Tibial artery (tissue), 4 donors: ENCODE data around the gene CTXND1.

Source experiments
- DNase-seq, 2 donors: peaks; one replicate each; pipeline ENCODE4 v3.0.0-alpha.2; 2019
- H3K27ac ChIP-seq, 2 donors: fragments of 200-600 bp; sonication (generic) in 1 of 2; 1 replicate in 1 of 2; 2 replicates in 1 of 2; pipeline ENCODE4 v1.5.1; 2018 to 2019; ENCODE audit warnings: mild to moderate bottlenecking in 1 of 2
- H3K27me3 ChIP-seq, 2 donors: fragments of 200-600 bp; sonication (generic) in 1 of 2; one replicate each; pipeline versions ENCODE4 v1.5.1 to v1.6.0; 2016 to 2019
- H3K36me3 ChIP-seq, 3 donors: fragments of 200-600 bp; sonication (generic) in 2 of 3; one replicate each; pipeline ENCODE4 v1.5.1; 2016 to 2019; ENCODE audit warnings: mild to moderate bottlenecking in 2 of 3
- H3K4me1 ChIP-seq, 4 donors: fragments of 200-600 bp; sonication (generic) in 2 of 4; 1 replicate in 3 of 4; 2 replicates in 1 of 4; pipeline ENCODE4 v1.5.1; 2016 to 2019
- H3K4me3 ChIP-seq, 2 donors: fragments of 200-600 bp; sonication (generic) in 1 of 2; 1 replicate in 1 of 2; 2 replicates in 1 of 2; pipeline ENCODE4 v1.5.1; 2018 to 2019; ENCODE audit warnings: mild to moderate bottlenecking in 2 of 2
- H3K9me3 ChIP-seq, 3 donors: fragments of 200-600 bp; sonication (generic) in 1 of 3; one replicate each; pipeline ENCODE4 v1.5.1; 2016 to 2019
- CTCF ChIP-seq, 2 experiments: fragments of 200-600 bp in 1 of 2; fragments of 450-650 bp in 1 of 2; IDR thresholded peaks; one replicate each; pipeline ENCODE4 v1.5.1; 2017 to 2019; ENCODE audit warnings: antibody characterized with exemption in 2 of 2, mild to moderate bottlenecking in 1 of 2, moderate library complexity in 1 of 2
- intact Hi-C: fragments of 100-400 bp; cut with DNase I; formaldehyde crosslinking; loops from one replicate; pipeline ENCODE4 v1.15.0; 2023; ENCODE audit warnings: low total_unique reads

Gene CTXND1

GRCh38 chr15:80231371-80231770, 20.6 kb downstream of the CTXND1 start:
- Histone ChIP-seq H3K9me3 (no peaks in the 10 kb centered on the region), H3K27ac (no peak overlapping the region), H3K36me3 (no peaks in the 10 kb centered on the region), H3K4me3 (no peak overlapping the region), H3K27me3 (peaks cover 0 to 34% of the 10 kb centered on the region in 2 donors), H3K4me1 (no peaks in the 10 kb centered on the region)
- intact Hi-C loops, result no loop called here
- TF ChIP-seq CTCF (IDR thresholded peaks at IDR 0.05), result no peak
- DNase-seq, result no peak

GRCh38 chr15:80228959-80229610, 22.9 kb downstream of the CTXND1 start:
- no peaks in the 10 kb centered on the region for H3K4me1 ChIP-seq
- H3K27ac ChIP-seq, result no peak overlapping the region
- no peak overlapping the region for H3K4me3 ChIP-seq
- H3K9me3 ChIP-seq, result no peaks in the 10 kb centered on the region
- H3K27me3 ChIP-seq, result peaks cover 0 to 23% of the 10 kb centered on the region in 2 donors
- H3K36me3 ChIP-seq, result no peaks in the 10 kb centered on the region
- TF ChIP-seq CTCF (IDR thresholded peaks at IDR 0.05), result no peak
- no peak for DNase-seq
- intact Hi-C loops, result no loop called here

- H3K4me3 ChIP-seq, result no peak overlapping the region
- intact Hi-C loops, result no loop called here
- no peak for TF ChIP-seq CTCF (IDR thresholded peaks at IDR 0.05)
Measured at GRCh38 chr15:80219955-80220354, 32.1 kb downstream of the CTXND1 start.

GRCh38 chr15:80217327-80217900, 34.6 kb downstream of the CTXND1 start:
- no peak for DNase-seq
- Histone ChIP-seq H3K36me3 (no peaks in the 10 kb centered on the region), H3K27ac (no peak overlapping the region), H3K4me3 (no peak overlapping the region), H3K27me3 (no peaks in the 10 kb centered on the region), H3K4me1 (no peaks in the 10 kb centered on the region), H3K9me3 (peaks cover 0 to 4% (median 0%) of the 10 kb centered on the region in 3 donors)
- TF ChIP-seq CTCF (IDR thresholded peaks at IDR 0.05), result no peak
- intact Hi-C loops, result no loop called here

More at GRCh38 chr15:80219955-80220354, 32.1 kb downstream of the CTXND1 start:
- Histone ChIP-seq H3K27me3 (no peaks in the 10 kb centered on the region), H3K4me1 (no peaks in the 10 kb centered on the region), H3K36me3 (no peaks in the 10 kb centered on the region), H3K9me3 (no peaks in the 10 kb centered on the region), H3K27ac (no peak overlapping the region)
- DNase-seq, result no peak

GRCh38 chr15:80216911-80217310, 35.1 kb downstream of the CTXND1 start:
- no peak for TF ChIP-seq CTCF (IDR thresholded peaks at IDR 0.05)
- no peaks in the 10 kb centered on the region for H3K36me3 ChIP-seq
- H3K4me1 ChIP-seq, result no peaks in the 10 kb centered on the region
- H3K9me3 ChIP-seq, result peaks cover 0 to 4% (median 0%) of the 10 kb centered on the region in 3 donors
- H3K4me3 ChIP-seq, result no peak overlapping the region
- H3K27ac ChIP-seq, result no peak overlapping the region
- no peaks in the 10 kb centered on the region for H3K27me3 ChIP-seq
- intact Hi-C loops, result no loop called here
- DNase-seq, result no peak
